GM19467 (cell line): Measurements from ENCODE around the gene GABRD.

Source experiments
- ATAC-seq: cut with Tn5 transposase; IDR thresholded peaks from one replicate; pipeline ENCODE4 v1.9.1; 2021; ENCODE audit warnings: mild to moderate bottlenecking, moderate library complexity; ENCODE audit not compliant: unreplicated experiment

The GABRD gene

GRCh38 chr1:1984560-1985070 lies 34.5 kb upstream of the GABRD start:
- ATAC-seq = no peak

DNA sequence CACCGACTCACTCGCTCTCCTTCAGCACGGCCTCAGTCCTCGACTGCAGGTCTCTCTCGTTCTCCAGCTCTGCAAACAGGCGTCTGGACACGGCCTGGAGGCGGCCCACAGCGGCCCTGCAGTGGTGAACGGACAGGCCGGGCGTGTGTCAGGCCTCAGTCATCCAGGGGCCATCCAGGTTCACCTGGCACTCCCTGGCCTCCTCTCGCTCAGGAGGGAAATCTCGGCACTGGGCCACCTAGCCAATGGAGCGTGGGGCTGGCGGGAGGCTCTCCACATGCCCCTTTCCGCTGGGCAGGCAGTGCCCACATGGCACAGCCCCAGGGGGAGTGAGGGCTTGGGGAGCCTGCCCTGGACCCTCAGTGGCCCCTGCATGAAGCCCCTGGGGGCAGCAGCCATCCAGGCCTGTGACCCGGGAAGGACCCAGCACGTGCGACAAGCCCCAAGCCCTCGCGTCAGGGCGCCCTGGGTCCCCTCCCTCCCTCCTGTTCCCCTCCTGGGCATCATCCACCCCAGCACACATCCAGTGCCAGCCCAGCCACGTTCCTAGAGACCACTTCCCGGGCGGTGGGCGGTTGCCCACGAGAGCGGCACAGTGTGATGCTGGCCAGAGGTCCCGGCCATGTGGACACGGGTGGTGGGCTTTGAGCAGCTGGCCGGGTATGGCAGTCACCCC lies 33.6 kb upstream of the GABRD start:
- ATAC-seq = no peak

DNA sequence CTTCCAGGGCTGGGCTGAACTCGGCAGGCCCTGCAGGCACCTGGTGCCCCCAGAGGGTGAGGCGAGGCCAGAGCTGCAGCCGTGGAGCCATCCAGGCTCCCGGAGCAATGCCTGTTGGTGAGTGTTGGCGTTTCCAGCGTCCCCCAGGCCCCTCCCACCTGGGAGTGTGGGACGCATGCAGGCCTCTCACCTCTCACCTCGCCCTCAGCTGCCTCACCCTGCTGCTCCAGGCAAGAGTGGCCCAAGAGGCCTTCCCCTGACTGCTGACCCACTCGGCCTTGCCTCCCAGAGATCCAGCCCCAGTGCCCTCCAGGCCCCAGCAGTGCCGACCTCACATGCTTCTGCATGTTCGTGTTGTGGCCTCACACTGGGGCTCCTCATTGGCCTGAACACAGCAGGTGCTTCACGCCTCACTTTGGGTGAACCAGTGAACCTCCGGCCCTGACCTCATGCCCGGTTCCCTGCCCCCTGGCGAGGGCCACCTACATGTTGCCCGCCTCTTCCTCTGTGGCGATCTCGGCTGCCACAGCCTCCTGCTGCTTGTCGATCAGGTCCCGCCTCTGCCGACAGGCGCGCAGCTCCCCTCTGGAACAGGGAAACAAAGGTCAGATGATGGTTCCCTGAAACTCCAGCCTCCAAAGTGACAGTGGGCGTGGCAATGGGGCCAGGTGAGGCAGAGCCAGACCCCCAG lies 32.5 kb upstream of the GABRD start:
- no peak for ATAC-seq

GRCh38 chr1:1987142-1987510 lies 32.0 kb upstream of the GABRD start:
- ATAC-seq = no peak

GRCh38 chr1:1988061-1988945 lies 30.8 kb upstream of the GABRD start:
- no peak for ATAC-seq

DNA sequence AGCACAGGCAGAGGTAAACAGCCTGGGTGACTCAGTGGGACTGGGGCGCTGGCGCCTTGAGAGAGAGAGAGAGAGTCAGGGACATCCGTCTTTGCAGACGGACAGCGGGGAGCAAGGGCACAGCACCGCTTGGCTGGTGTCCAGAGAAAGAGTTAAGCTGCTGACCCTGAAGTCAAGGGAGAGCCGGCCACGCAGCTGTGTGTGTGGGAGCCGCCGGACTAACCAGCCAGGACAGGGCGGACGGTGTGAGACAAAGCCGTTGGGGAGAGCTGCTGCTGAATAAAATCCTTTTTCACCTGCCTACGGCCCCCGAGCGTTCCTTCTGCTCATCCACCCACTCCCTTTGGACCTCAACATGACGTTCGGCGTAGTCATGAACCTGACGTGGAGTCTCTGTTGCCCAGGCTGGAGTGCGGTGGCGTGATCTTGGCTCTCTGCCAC lies 30.0 kb upstream of the GABRD start:
- no peak for ATAC-seq

GRCh38 chr1:1989789-1990188 lies 29.4 kb upstream of the GABRD start:
- ATAC-seq = no peak

GRCh38 chr1:1990222-1990621 lies 28.9 kb upstream of the GABRD start:
- ATAC-seq = no peak

DNA sequence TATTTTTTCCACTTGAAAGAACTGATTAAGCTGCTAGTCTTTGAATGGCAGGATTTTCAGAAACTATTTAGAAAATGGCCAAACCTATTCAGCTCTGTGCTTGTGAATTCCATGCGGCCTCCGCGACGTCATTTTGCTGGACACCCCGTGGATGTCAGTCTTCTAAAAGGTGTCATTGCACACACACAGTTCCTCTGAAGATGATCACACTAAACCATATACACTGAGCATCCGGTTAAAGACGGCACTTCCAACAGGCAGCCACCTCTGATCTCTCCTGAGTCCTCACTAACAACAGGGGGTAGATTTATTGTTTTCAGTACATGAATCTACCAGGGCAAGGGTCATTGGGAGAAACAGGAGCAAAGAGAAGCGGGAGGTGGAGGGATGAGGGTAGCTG lies 24.6 kb upstream of the GABRD start:
- ATAC-seq = no peak

DNA sequence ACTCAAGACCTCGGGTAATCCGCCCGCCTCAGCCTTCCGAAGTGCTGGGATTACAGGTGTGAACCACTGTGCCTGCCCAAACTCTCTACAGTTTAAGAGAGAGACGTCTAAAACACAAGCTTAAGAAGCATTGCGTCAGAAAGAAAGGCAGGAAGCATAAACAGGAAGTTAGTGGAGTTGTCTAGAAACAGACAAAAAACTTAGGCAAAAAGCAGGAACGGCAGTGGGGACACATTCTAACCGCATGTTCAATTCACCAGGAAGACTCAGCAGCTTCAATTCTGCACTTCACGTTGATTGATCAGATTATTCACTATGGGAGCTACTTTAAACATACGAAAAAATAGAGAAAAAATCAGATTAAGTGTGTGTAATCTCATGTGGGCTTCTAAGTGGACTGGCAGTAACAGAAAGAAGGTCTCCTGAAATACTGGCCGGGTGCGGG lies 22.9 kb upstream of the GABRD start:
- ATAC-seq = no peak

GRCh38 chr1:1997576-1997975 lies 21.6 kb upstream of the GABRD start:
- ATAC-seq = no peak

DNA sequence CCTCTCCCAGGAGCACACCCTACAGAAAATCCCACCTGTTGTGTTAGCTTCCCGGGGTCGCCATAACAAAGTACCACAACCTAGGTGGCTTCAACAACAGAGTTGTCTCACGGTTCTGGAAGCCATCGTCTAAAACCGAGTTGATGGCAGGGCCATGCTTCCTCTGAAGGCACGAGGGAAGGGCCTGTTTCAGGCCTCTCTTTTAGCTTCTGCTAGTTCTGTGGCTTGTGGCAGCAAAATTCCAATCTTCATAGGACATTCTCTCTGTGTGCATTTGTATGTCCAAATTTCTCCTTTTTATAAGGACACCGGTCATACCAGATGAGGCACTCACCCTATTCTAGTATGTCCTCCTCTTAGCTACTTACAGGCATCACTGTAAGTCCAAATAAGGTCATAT lies 18.7 kb upstream of the GABRD start:
- no peak for ATAC-seq

GRCh38 chr1:2000850-2001249 lies 18.3 kb upstream of the GABRD start:
- ATAC-seq = no peak

DNA sequence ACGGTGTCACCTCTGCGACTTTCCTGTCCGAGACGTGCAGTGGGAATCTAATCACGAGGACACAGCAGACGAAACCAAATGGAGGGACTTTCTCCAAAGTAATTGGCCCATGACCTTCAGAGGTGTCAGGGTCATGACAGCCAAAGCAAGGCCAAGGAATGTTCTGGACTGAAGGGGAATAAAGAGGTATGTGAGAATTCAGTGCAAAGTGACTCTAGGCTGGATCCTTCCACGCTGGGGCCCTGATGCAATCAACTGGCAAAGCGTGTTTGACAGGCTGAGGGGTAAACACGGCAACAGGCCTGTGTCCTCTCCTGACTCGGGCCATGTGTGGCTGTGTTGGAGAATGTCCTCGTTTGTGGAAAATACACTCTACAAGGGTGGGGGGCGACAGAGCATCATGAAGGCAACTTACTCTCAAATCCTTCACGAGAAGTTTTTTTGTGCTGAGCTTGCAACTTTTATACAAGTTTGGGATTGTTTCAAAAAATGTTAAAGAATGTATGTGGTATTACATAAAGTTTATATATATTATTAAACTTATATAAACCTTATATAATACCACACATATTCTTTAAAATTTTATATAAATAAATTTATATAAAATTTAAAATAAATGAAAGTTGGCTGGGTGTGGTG lies 17.3 kb upstream of the GABRD start:
- no peak for ATAC-seq

DNA sequence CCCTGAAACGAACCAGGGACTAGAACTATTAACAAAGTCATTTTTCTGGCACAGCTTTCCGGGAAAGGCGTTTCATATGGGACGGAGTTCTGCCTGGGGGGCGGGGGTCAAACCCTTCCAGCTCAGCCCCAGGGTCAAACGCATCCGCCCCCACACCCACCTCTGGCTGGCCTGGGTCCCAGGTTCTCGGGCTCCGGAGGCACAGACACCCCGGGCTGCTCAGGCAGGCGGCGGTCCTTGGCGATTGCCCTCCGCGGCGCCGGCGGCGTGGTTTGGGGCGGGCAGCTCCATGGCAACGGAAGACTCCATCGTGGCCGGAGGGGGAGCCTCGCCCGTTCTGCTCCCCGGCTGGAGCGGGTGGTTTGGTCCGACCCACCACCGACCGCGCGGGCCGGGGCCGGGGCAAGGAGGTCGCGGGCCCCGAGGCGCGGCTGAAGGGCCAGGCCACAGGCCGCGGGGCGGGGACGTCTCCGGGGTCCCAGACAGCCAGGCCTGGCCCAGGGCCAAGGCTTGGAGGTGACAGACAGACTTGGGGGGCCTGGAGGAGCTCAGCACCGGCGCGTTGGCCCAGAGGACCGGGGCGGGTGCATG lies 15.5 kb upstream of the GABRD start, which contains the start of gene CFAP74:
TSS of gene CFAP74 (minus strand) at position 246 of the 591 bp plus-strand sequence. CDS start 12,830 bp downstream, outside the sequence.
- no peak for ATAC-seq

GRCh38 chr1:2004856-2005255 lies 14.3 kb upstream of the GABRD start:
- ATAC-seq = no peak

- ATAC-seq = no peak
Observed at GRCh38 chr1:2009101-2010053, 9.8 kb upstream of the GABRD start.

DNA sequence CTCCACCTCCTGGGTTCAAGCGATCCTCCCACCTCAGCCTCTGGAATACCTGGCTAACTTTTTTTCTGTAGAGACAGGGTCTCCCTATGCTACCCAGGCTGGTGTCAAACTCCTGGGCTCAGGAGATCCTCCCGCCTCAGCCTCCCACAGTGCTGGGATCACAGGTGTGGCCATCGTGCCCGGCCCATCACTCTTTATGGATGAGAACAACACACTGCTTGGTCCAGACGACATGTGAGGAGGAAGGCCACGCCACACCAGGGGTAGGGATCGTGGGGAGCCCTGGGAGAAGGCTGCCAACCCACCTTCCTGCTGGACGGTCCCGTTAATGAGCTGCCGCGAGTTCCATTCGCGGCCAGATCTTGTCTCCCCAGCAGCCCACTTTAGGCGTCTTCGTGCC lies 5.0 kb upstream of the GABRD start:
- ATAC-seq = no peak
